HL-60 (cell line): ENCODE data around the gene CASP4.

Experiments
- DNase-seq, 2 experiments: peaks; one replicate each; pipeline ENCODE4 v3.0.0-alpha.2; 2010 to 2020; ENCODE audit warnings: low read depth in 1 of 2, low spot score in 1 of 2
- H3K27ac ChIP-seq: fragments of 250-450 bp; sonication (Bioruptor Pico); replicated peaks from 2 replicates; pipeline ENCODE4 v1.5.1; 2020; ENCODE audit warnings: mild to moderate bottlenecking, moderate library complexity
- H3K27me3 ChIP-seq: fragments of 250-450 bp; sonication (Bioruptor Pico); 2 replicates; pipeline ENCODE4 v1.5.1; 2021; ENCODE audit warnings: mild to moderate bottlenecking, moderate library complexity; ENCODE audit not compliant: insufficient read depth, poor library complexity, severe bottlenecking
- H3K4me3 ChIP-seq: replicated peaks from 2 replicates; pipeline ENCODE4 v1.5.1; 2011; ENCODE audit warnings: mild to moderate bottlenecking, control low read depth, low read length; ENCODE audit not compliant: insufficient read depth
- CTCF ChIP-seq: IDR thresholded peaks from one replicate; pipeline ENCODE4 v1.5.1; 2011; ENCODE audit warnings: low read length, control low read depth, inconsistent platforms; ENCODE audit not compliant: insufficient read depth
- GABPA ChIP-seq: IDR thresholded peaks from 2 replicates; pipeline ENCODE4 v1.6.1; 2012; ENCODE audit warnings: low read depth
- POLR2AphosphoS5 ChIP-seq: IDR thresholded peaks from 2 replicates; pipeline ENCODE4 v1.6.1; 2012; ENCODE audit warnings: low read depth
- REST ChIP-seq: IDR thresholded peaks from 2 replicates; pipeline ENCODE4 v1.6.1; 2012; ENCODE audit warnings: low read depth; ENCODE audit not compliant: insufficient replicate concordance
- SPI1 ChIP-seq: IDR thresholded peaks from 2 replicates; pipeline ENCODE4 v1.6.1; 2012; ENCODE audit warnings: low read depth, mild to moderate bottlenecking, borderline replicate concordance
- long read RNA-seq: library from polyadenylated mRNA; unstranded; transcript quantifications from one replicate; pipeline ENCODE4 v2.0.0, GENCODE V29; 2020

CASP4 gene
- long read RNA-seq, transcript CASP4-203 (9 exons, 2,158 nt): major isoform, 97 of 108 reads
- long read RNA-seq, partial matches to known transcripts: 2 of 108 reads
- long read RNA-seq, other reads (novel, unspliced or antisense): 8 of 108 reads

- Histone ChIP-seq H3K27ac (peak within 1 kb of the TSS; percentile 74), H3K27me3 (no peaks in the 10 kb centered on the region), H3K4me3 (peak within 1 kb of the TSS; percentile 52)
- peak in 1 of 2 experiments; percentile 49 for DNase-seq
- peak; percentile 67; the same call in 1 of the 2 replicates for TF ChIP-seq SPI1
- TF ChIP-seq GABPA: no peak
- peak; percentile 46; the same call in 1 of the 2 replicates for TF ChIP-seq POLR2AphosphoS5
- no peak for TF ChIP-seq CTCF
- TF ChIP-seq REST: peak; percentile 23
These were observed at the start of gene CASP4 for GRCh38 chr11:104968355-104968855. CASP4 (minus strand) TSS chr11:104968574; CDS start chr11:104968525, 49 bp downstream.

DNA sequence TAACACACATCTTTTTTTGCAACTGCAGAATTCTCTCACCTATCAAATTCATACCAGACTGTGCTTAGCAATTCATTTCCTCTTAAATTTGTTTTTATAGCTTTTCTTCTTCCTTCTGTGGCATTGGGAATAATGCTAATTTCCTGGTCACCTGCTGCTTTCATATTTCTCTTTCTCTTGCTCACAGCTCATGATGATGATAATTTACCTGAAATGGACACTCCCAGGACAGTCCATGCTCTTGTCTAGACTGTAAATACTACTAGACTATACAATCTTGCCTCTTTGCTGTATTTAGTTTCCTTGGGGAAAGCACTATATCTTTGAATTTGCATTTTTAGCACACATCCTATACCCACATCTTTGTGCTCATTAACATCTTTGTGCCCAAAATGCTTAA, 39.1 kb upstream of the CASP4 start:
- Histone ChIP-seq H3K27me3 (no peaks in the 10 kb centered on the region), H3K27ac (no peak overlapping the region), H3K4me3 (no peak overlapping the region)
- no peak for TF ChIP-seq SPI1
- TF ChIP-seq GABPA: no peak
- no peak for TF ChIP-seq CTCF
- no peak for DNase-seq

GRCh38 chr11:105005451-105005845, 37.1 kb upstream of the CASP4 start:
- no peak for TF ChIP-seq SPI1
- TF ChIP-seq CTCF: no peak
- TF ChIP-seq GABPA: no peak
- TF ChIP-seq REST: no peak
- no peak for TF ChIP-seq POLR2AphosphoS5
- DNase-seq: no peak
- Histone ChIP-seq H3K27me3 (no peaks in the 10 kb centered on the region), H3K4me3 (no peak overlapping the region), H3K27ac (no peak overlapping the region)

GRCh38 chr11:105004021-105004420, 35.6 kb upstream of the CASP4 start:
- Histone ChIP-seq H3K4me3 (no peak overlapping the region), H3K27ac (no peak overlapping the region), H3K27me3 (no peaks in the 10 kb centered on the region)
- no peak for DNase-seq
- no peak for TF ChIP-seq GABPA
- TF ChIP-seq REST: no peak
- TF ChIP-seq SPI1: no peak
- no peak for TF ChIP-seq CTCF
- no peak for TF ChIP-seq POLR2AphosphoS5
